ENCODE results near the gene ACACA.

DNA sequence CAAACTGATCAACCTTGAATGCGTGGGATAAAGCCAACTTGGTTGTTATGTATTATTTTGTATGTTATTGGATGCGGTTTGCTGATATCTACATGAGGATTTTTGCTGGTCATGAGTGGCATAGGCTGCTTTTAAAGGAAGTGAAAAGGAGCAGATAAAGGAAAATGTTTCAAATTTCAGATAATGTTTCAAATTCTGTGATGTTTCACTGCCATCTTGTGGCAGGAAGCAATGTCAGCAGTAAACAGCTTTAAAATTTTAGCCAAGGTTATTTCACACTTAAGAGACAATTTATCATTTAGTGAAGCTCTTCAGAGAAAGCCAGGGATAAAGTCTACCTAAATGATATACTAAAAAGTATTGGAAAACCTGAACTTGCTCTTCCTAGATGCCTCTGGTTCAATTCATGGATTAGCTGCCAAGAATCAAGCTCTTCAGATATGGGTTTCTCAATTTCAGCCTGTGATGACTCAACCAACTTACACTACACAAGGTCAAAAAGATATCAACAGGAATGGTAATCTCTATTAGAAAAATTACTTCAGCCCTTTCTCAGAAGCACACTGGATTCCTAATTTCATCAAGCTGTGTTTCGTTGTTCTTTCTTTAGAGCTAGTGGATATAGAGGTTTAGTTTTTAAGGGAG lies 166.8 kb downstream of the ACACA start:
- no peak for TF ChIP-seq POLR2A (IDR thresholded peaks at IDR 0.05; ENCODE audit: low read length)
- no peak for TF ChIP-seq GATA1 (IDR thresholded peaks at IDR 0.05; ENCODE audit: low read depth, low read length)
